Ishikawa (cell line): ENCODE results near the gene ATP2A2.

Experiments used
- CEBPB ChIP-seq: IDR thresholded peaks from 2 replicates; pipeline ENCODE4 v1.6.1; 2012
- CREB1 ChIP-seq: IDR thresholded peaks from 2 replicates; pipeline ENCODE4 v1.6.1; 2012; ENCODE audit warnings: low read depth
- EGR1 ChIP-seq: IDR thresholded peaks from 2 replicates; pipeline ENCODE4 v1.6.1; 2012
- EP300 ChIP-seq: IDR thresholded peaks from 2 replicates; pipeline ENCODE4 v1.6.1; 2012; ENCODE audit warnings: borderline replicate concordance
- FOXM1 ChIP-seq: IDR thresholded peaks from 2 replicates; pipeline ENCODE4 v1.6.1; 2012; ENCODE audit warnings: low read depth, borderline replicate concordance
- NFIC ChIP-seq: IDR thresholded peaks from 2 replicates; pipeline ENCODE4 v1.6.1; 2012
- RAD21 ChIP-seq: IDR thresholded peaks from 2 replicates; pipeline ENCODE4 v1.6.1; 2012; ENCODE audit warnings: low read depth
- TAF1 ChIP-seq: IDR thresholded peaks from 2 replicates; pipeline ENCODE4 v1.6.1; 2012; ENCODE audit warnings: low read depth, mild to moderate bottlenecking
- TCF12 ChIP-seq: IDR thresholded peaks from 2 replicates; pipeline ENCODE4 v1.6.1; 2012; ENCODE audit warnings: low read depth
- TEAD4 ChIP-seq: IDR thresholded peaks from 2 replicates; pipeline ENCODE4 v1.6.1; 2012
- YY1 ChIP-seq: IDR thresholded peaks from 2 replicates; pipeline ENCODE4 v1.6.1; 2012; ENCODE audit warnings: low read depth
- ZBTB7A ChIP-seq: IDR thresholded peaks from 2 replicates; pipeline ENCODE4 v1.6.1; 2012; ENCODE audit warnings: low read depth
- TF ChIP-seq, protein P1 (sequence below): IDR thresholded peaks from 2 replicates; pipeline ENCODE4 v1.6.1; 2012
- TF ChIP-seq, protein P2 (sequence below): IDR thresholded peaks from 2 replicates; pipeline ENCODE4 v1.6.1; 2012; ENCODE audit warnings: low read depth, mild to moderate bottlenecking
- TF ChIP-seq, protein P3 (sequence below): IDR thresholded peaks from 2 replicates; pipeline ENCODE4 v1.6.1; 2012

ATP2A2 gene

DNA sequence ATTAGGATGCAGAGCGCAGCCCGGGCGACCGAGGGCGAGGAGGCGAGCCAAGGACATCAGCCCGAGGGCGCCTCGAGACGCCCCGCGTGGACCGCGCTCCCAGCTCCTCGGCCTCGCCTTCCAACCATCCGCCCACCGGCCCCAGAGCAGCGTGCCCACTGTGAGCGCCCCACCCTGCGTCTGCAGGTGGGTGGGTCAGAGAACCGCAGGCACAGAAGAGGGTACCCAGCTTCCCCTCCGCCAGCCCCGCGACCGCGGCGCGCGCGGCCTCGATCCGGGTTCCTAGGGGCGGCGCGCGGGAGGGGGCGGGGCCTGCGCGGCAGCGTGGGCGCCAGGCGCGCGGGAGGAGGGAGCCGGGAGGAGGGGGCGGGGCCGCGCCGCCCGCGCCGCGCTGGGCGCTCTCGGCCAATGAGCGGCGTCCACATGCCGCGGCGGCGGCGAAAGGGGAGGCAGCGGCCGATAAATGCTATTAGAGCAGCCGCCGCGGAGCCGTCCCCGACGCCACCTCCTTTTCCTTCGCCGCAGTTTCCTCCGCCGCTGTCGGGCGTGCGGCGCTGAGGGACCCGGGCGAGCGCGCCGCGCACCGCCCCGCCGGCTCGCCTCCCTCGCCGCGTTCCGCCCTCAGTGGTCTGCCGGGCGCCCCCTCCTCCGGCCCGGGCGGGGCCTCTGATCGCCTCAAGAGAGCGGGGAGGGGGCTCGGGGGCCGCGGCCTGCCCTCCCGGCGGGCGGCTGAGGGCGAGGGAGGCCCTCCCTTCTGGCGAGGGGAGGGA, at the start of gene ATP2A2:
Gene ATP2A2 (plus strand): TSS at position 469 of the 770 bp plus-strand sequence. CDS start 543 bp downstream, outside the sequence.
- TF ChIP-seq TAF1 (peak; percentile 81), YY1 (peak; percentile 26; the same call in 1 of the 2 replicates), CEBPB (no peak), EGR1 (peak; percentile 66), NFIC (no peak), FOXM1 (no peak)
- TF ChIP-seq, protein P1, sequence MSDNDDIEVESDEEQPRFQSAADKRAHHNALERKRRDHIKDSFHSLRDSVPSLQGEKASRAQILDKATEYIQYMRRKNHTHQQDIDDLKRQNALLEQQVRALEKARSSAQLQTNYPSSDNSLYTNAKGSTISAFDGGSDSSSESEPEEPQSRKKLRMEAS, result peak; percentile 82

DNA sequence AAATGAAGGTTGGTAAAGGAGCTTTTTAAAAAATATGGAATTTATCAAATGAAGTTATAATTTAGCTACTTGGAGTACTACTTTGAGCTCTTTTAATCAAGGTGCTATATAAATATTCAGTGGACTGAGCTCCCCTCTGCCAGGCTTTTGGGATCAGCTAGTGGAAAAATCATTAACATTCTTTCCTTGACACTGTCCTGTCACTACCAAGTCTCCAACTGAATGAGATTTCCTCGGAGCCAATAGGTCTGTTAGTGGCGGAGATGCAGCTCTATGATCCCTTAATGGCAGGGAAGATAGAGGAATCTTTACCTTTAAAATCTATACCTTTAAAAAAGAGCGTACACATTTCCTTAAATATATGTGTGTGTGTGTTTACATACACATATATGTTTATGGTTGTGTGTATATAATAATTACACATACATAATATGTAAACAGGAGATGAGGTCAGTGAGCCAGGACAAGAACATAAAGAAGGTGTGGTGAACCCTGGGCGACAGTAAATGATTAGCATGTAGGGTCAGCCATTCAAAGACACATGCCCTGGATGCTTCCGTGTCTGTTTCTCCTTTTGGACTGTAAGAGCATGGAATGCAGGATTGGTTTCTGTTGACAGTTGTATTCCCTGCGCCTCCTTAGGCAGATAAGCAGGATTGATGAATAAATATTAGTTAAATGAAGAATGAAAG, 47.7 kb upstream of the ATP2A2 start:
- TF ChIP-seq, protein P2, sequence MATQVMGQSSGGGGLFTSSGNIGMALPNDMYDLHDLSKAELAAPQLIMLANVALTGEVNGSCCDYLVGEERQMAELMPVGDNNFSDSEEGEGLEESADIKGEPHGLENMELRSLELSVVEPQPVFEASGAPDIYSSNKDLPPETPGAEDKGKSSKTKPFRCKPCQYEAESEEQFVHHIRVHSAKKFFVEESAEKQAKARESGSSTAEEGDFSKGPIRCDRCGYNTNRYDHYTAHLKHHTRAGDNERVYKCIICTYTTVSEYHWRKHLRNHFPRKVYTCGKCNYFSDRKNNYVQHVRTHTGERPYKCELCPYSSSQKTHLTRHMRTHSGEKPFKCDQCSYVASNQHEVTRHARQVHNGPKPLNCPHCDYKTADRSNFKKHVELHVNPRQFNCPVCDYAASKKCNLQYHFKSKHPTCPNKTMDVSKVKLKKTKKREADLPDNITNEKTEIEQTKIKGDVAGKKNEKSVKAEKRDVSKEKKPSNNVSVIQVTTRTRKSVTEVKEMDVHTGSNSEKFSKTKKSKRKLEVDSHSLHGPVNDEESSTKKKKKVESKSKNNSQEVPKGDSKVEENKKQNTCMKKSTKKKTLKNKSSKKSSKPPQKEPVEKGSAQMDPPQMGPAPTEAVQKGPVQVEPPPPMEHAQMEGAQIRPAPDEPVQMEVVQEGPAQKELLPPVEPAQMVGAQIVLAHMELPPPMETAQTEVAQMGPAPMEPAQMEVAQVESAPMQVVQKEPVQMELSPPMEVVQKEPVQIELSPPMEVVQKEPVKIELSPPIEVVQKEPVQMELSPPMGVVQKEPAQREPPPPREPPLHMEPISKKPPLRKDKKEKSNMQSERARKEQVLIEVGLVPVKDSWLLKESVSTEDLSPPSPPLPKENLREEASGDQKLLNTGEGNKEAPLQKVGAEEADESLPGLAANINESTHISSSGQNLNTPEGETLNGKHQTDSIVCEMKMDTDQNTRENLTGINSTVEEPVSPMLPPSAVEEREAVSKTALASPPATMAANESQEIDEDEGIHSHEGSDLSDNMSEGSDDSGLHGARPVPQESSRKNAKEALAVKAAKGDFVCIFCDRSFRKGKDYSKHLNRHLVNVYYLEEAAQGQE, result no peak
- TF ChIP-seq CEBPB, result no peak
- no peak for TF ChIP-seq EP300

DNA sequence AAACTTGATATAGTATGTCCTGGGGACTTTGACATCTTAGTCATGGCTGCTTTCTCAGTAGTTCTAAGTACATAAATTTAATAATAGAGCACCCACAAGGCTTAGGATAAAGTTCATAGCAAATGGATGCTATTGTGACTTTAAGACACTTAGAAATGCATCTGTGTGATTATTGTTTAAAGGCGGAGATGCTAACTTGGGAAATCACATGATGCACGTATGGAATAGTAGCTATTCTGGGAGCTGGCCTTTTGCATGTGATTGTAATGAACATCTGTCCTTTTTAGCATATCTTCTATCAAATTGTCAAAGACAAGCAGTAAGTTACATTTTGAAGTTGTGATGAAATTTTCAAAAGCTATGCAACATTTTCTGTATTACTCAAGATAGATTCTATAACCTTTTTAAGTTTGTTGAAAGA, 46.7 kb upstream of the ATP2A2 start:
- TF ChIP-seq, protein P1, result no peak
- no peak for TF ChIP-seq FOXM1
- no peak for TF ChIP-seq TCF12
- TF ChIP-seq YY1, result no peak
- no peak for TF ChIP-seq CEBPB
- TF ChIP-seq EGR1, result no peak
- no peak for TF ChIP-seq RAD21

DNA sequence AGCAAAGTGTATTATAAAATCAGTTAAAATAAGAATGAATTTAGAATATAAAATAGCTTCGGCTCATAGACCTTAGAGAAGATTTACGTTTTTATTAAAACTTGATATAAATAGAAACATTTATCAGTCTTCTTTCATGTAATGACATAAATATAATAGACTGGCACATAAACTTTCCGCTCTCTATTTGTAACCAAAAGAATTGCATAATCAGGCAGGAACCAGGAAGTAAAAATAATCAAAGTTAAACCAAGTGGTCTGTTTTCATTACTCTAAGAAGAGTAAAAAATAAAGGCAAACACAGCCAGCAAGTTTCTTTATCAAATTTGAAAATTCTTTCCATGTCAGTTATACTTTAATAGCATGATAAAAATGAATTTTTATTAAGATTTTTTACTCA, 46.3 kb upstream of the ATP2A2 start:
- TF ChIP-seq FOXM1 (no peak), CEBPB (0 out of 2 replicates have a peak, but pooled peaks have one; percentile 47)

DNA sequence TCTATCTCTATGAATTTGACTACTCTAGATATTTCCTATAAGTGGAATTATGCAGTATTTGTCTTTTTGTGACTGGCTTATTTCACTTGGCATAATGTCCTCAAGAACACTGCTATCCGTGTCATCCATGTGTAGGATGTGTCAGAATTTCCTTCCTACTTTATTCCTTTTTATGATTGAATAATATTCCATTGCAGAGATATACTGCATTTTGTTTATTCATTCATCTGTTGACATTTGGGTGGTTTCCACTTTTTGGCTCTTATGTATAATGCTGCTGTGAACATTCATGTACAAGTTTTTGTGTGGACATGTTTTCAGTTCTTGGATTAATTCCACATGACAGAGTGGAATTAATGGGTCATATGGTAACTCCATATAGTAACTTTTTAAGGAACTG, 45.7 kb upstream of the ATP2A2 start:
- TF ChIP-seq, protein P3, sequence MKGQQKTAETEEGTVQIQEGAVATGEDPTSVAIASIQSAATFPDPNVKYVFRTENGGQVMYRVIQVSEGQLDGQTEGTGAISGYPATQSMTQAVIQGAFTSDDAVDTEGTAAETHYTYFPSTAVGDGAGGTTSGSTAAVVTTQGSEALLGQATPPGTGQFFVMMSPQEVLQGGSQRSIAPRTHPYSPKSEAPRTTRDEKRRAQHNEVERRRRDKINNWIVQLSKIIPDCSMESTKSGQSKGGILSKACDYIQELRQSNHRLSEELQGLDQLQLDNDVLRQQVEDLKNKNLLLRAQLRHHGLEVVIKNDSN, result no peak
- TF ChIP-seq CREB1 (no peak), YY1 (no peak), TEAD4 (no peak), EGR1 (no peak), NFIC (no peak), FOXM1 (no peak), EP300 (no peak), CEBPB (no peak), ZBTB7A (no peak), TAF1 (no peak), TCF12 (no peak), RAD21 (no peak)
- TF ChIP-seq, protein P2, result no peak
- TF ChIP-seq, protein P1, result no peak

DNA sequence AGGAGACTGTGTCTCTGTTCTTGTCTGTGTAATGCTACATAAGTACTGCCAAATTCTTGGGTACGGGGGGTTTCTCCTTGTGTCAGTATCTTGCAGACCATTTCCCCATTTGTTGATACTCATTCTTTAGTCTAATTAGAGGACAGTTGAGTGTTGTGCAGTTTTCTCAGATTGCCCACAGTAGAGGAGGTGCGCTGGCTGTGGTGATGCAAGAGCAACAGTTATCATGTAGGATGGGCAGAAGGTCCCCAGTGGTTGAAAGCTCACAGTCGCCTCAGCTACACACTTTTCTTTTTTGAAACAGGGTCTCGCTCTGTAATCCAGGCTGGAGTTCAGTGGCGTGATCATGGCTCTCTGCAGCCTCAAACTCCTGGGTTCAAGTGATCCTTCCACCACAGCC, 37.8 kb upstream of the ATP2A2 start:
- TF ChIP-seq, protein P1, result no peak
- TF ChIP-seq NFIC (no peak), RAD21 (no peak), FOXM1 (no peak), ZBTB7A (no peak), CEBPB (no peak), TAF1 (no peak), CREB1 (no peak), YY1 (no peak), EGR1 (no peak), TCF12 (no peak), EP300 (no peak), TEAD4 (no peak)
- TF ChIP-seq, protein P2, result no peak
- TF ChIP-seq, protein P3, result no peak
